Suprapubic skin (tissue), 3 donors: ENCODE results near the gene REP15.

Experiments
- CTCF ChIP-seq, 2 donors: fragments of 200-600 bp in 1 of 2; fragments of 450-650 bp in 1 of 2; sonication (generic) in 1 of 2; IDR thresholded peaks; one replicate each; pipeline ENCODE4 v1.5.1; 2016 to 2019; ENCODE audit warnings: antibody characterized with exemption in 2 of 2, mild to moderate bottlenecking in 1 of 2, moderate library complexity in 1 of 2
- EP300 ChIP-seq: sonication (generic); formaldehyde crosslinking; IDR thresholded peaks from one replicate; pipeline ENCODE4 v1.6.1; 2017; ENCODE audit warnings: antibody characterized with exemption
- POLR2A ChIP-seq, 2 donors: fragments of 450-650 bp; IDR thresholded peaks; one replicate each; pipeline ENCODE4 v1.6.1; 2017; ENCODE audit warnings: antibody characterized with exemption in 2 of 2, mild to moderate bottlenecking in 2 of 2, moderate library complexity in 2 of 2

DNA sequence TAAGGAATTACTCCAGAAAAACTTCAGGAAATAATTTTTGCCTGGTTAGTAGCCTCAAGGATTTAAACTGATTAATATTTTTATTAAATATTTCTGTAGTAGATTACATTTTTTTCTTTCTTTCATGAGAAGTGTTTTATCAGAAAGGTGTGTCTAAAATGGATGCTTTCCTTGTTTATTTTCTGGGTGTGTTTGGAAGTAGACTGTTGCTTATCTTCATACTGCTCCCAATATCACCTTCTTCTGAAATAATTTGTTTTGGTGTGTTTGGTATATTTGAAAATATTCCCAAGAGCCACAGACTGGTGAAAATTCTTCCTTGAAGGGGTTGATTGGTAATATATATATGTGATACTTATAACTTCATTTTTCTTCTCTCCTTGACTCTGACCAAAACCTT, 10.1 kb upstream of the REP15 start:
- TF ChIP-seq POLR2A (IDR thresholded peaks at IDR 0.05): no peak
- TF ChIP-seq CTCF (IDR thresholded peaks at IDR 0.05): no peak
- TF ChIP-seq EP300: no peak
